HCT116 (cell line): ENCODE results near the gene ITIH6. TPM values are rescaled to one million over a fixed set of nuclear protein-coding genes. Genes with fewer than 3 reads are reported as not detected.

ENCODE experiments used
- ATAC-seq: fragments of 200-7000 bp; cut with Tn5 transposase; 2 replicates; pipeline ENCODE4 v1.9.1; 2020; ENCODE audit warnings: mild to moderate bottlenecking, moderate library complexity
- BruUV-seq: library from RNA; stranded (reverse); fragments of 400-500 nt; replicated peaks from 2 replicates; lab custom pipeline; 2021; lab: Mats Ljungman, UMichigan
- CTCF ChIA-PET: fragments of 300-600 bp; sonication (Branson Sonifier 250); formaldehyde crosslinking; loops from one replicate; lab custom pipeline; 2021; ENCODE audit warnings: antibody characterized with exemption; lab: Charles Lee
- POLR2A ChIA-PET: fragments of 300-600, 350-600 bp; sonication (Branson Sonifier 250); formaldehyde crosslinking; loops from one replicate; lab custom pipeline; 2021; ENCODE audit warnings: antibody characterized with exemption; lab: Charles Lee
- RAD21 ChIA-PET, 2 experiments: fragments of 300-600 bp; sonication (Branson Sonifier 250); formaldehyde crosslinking; loops; one replicate each; lab custom pipeline; 2023; ENCODE audit warnings: low total read pairs in 2 of 2; ENCODE audit not compliant: uncharacterized antibody in 2 of 2, unreplicated experiment in 2 of 2, low non-redundant PET in 1 of 2; lab: Charles Lee
- DNase-seq: peaks from one replicate; pipeline ENCODE4 v3.0.0-alpha.2; 2010; ENCODE audit warnings: low read depth, low spot score
- H2AFZ ChIP-seq: fragments of 200-600 bp; shearing (Covaris generic), sonication (generic); 2 replicates; pipeline ENCODE4 v1.6.1; 2017; ENCODE audit warnings: low read depth, mixed run types, mixed read lengths, antibody characterized with exemption, low read length; ENCODE audit not compliant: poor library complexity, severe bottlenecking
- H3K27ac ChIP-seq: 2 replicates; pipeline ENCODE4 v1.5.1; 2012; ENCODE audit warnings: low read depth, low read length
- H3K27me3 ChIP-seq: fragments of 200-600 bp; sonication (generic); 2 replicates; pipeline ENCODE4 v1.6.1; 2016; ENCODE audit warnings: mixed run types, low read length, mixed read lengths; ENCODE audit not compliant: insufficient read depth
- H3K36me3 ChIP-seq, 2 experiments: fragments of 200-500 bp in 1 of 2; fragments of 200-600 bp in 1 of 2; sonication (Bioruptor generic) in 1 of 2; sonication (generic) in 1 of 2; 2 replicates each; pipeline versions ENCODE4 v1.5.1 to v1.6.1; 2014 to 2016; ENCODE audit warnings: low read length in 2 of 2, inconsistent platforms in 1 of 2, mixed read lengths in 1 of 2, mixed run types in 1 of 2; ENCODE audit not compliant: insufficient read depth in 2 of 2, control insufficient read depth in 1 of 2
- H3K4me1 ChIP-seq, 2 experiments: fragments of 200-600 bp in 1 of 2; sonication (generic) in 1 of 2; 2 replicates each; pipeline versions ENCODE4 v1.5.1 to v1.6.1; 2012 to 2017; ENCODE audit warnings: low read length in 2 of 2, inconsistent platforms in 1 of 2, mild to moderate bottlenecking in 1 of 2, mixed read lengths in 1 of 2, mixed run types in 1 of 2, moderate library complexity in 1 of 2; ENCODE audit not compliant: insufficient read depth in 2 of 2, control insufficient read depth in 1 of 2
- H3K4me2 ChIP-seq: fragments of 200-600 bp; sonication (generic); 2 replicates; pipeline ENCODE4 v1.6.1; 2017; ENCODE audit warnings: mixed run types, low read length, mixed read lengths
- H3K4me3 ChIP-seq, 2 experiments: fragments of 200-600 bp in 1 of 2; sonication (generic) in 1 of 2; replicated peaks in 1 of 2; 2 replicates each; pipeline ENCODE4 v1.5.1; 2011 to 2016; ENCODE audit warnings: low read length in 2 of 2, control low read depth in 1 of 2, low read depth in 1 of 2, mild to moderate bottlenecking in 1 of 2, mixed read lengths in 1 of 2, mixed run types in 1 of 2
- H3K79me2 ChIP-seq: fragments of 200-600 bp; sonication (generic); 2 replicates; pipeline ENCODE4 v1.6.1; 2017; ENCODE audit warnings: mild to moderate bottlenecking, mixed run types, low read length, moderate library complexity, mixed read lengths; ENCODE audit not compliant: insufficient read depth
- H3K9ac ChIP-seq: fragments of 200-600 bp; sonication (generic); 2 replicates; pipeline ENCODE4 v1.6.1; 2016; ENCODE audit warnings: low read length, mixed read lengths
- H3K9me2 ChIP-seq: fragments of 200-600 bp; sonication (generic), shearing (Covaris generic); 2 replicates; pipeline ENCODE4 v1.6.1; 2017; ENCODE audit warnings: mixed run types, mild to moderate bottlenecking, moderate library complexity; ENCODE audit not compliant: insufficient read depth
- H3K9me3 ChIP-seq, 2 experiments: fragments of 200-500 bp in 1 of 2; fragments of 200-600 bp in 1 of 2; sonication (Bioruptor generic) in 1 of 2; sonication (generic) in 1 of 2; 2 replicates each; pipeline ENCODE4 v1.6.1; 2014 to 2017; ENCODE audit warnings: low read length in 2 of 2, mixed read lengths in 2 of 2, inconsistent platforms in 1 of 2, low read depth in 1 of 2, mild to moderate bottlenecking in 1 of 2, mixed run types in 1 of 2, moderate library complexity in 1 of 2; ENCODE audit not compliant: control insufficient read depth in 1 of 2, insufficient read depth in 1 of 2
- H4K20me1 ChIP-seq: fragments of 200-600 bp; sonication (generic), shearing (Covaris generic); 2 replicates; pipeline ENCODE4 v1.6.1; 2017; ENCODE audit warnings: mixed run types, mild to moderate bottlenecking, moderate library complexity; ENCODE audit not compliant: insufficient read depth
- ATF3 ChIP-seq: IDR thresholded peaks from 2 replicates; pipeline ENCODE4 v1.6.1; 2012
- CBX3 ChIP-seq: IDR thresholded peaks from 2 replicates; pipeline ENCODE4 v1.6.1; 2012; ENCODE audit warnings: low read depth
- MAX ChIP-seq: IDR thresholded peaks from 2 replicates; pipeline ENCODE4 v1.6.1; 2012
- RAD21 ChIP-seq: IDR thresholded peaks from 2 replicates; pipeline ENCODE4 v1.6.1; 2012; ENCODE audit warnings: low read depth, mild to moderate bottlenecking
- intact Hi-C: fragments of 100-400 bp; cut with micrococcal nuclease; formaldehyde crosslinking; loops from 2 replicates; pipeline ENCODE4 v1.10.0; 2022
- total RNA-seq: library from RNA; stranded (reverse); gene quantifications from one replicate; pipeline ENCODE4 v1.2.1, GENCODE V29; 2021; ENCODE audit not compliant: unreplicated experiment
- TF ChIP-seq, protein P1 (sequence below): IDR thresholded peaks from 2 replicates; pipeline ENCODE4 v1.6.1; 2012; ENCODE audit warnings: low read depth
- TF ChIP-seq, protein P2 (sequence below), 3 experiments: fragments of 200-600 bp in 1 of 3; sonication (generic) in 1 of 3; IDR thresholded peaks in 2 of 3; conservative IDR thresholded peaks in 1 of 3; 2 replicates each; pipeline ENCODE4 v1.5.1; 2012 to 2017; ENCODE audit warnings: low read depth in 2 of 3, low read length in 2 of 3, antibody characterized with exemption in 1 of 3, borderline replicate concordance in 1 of 3, control low read depth in 1 of 3, mild to moderate bottlenecking in 1 of 3, mixed read lengths in 1 of 3, mixed run types in 1 of 3, moderate library complexity in 1 of 3; ENCODE audit not compliant: insufficient read depth in 1 of 3

The ITIH6 gene
- total RNA-seq, 1 experiment from 2014 or later: not detected

DNA sequence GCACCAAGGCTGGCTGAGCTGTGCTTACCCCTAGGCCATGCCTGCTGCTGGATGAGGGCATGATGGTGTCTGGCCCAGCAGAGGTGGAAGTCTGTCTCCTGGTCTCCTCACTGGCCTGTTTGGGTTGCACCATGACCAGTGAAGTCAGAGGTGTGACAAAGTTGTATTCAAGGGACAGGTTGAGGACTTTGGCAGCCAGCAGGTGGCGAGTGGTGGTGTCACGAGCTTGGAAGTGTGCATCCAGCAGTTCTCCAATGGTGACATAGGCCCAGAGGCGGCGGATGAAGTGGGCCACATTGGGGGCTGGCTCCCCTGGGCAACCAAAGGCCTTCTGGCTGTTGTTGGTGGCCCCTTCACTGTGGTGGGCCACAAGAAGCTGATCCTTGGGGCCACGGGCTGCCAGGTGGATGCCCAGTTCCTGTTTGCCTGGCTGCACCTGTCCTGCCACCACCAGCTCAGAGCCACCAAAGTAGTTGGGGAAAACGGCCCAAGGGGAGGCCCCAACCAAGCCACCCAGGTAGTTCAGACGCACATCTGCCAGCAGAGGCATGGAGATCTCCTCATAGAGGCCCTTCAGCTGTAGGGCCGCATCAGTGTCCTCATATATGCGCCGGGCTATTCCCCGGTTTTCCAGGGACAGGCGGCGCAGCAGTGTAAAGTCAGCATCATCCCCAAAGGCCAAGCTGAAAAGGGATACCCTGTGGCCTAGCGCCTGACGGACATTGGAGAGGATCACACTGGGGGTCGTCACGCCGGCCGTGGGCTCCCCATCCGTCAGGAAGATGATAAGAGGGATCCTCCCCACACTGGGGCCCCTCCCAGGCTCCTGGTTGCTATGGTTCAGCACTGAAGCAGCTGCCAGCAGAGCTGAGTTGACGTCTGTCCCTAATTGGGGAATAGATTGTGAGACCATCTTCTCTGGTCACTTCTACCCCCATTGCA is 39.7 kb downstream of the ITIH6 start:
- H3K27me3 ChIP-seq: no peaks in the 10 kb centered on the region
- H3K4me3 ChIP-seq: no peak overlapping the region
- no peak overlapping the region for H2AFZ ChIP-seq
- no peak overlapping the region for H3K4me2 ChIP-seq
- no peak overlapping the region for H3K9ac ChIP-seq
- H3K9me3 ChIP-seq: no peaks in the 10 kb centered on the region
- ATAC-seq (peak; percentile 59), DNase-seq (no peak)
- ChIA-PET CTCF (no interaction called here), POLR2A (no interaction called here)
- BruUV-seq: no TSS peak
- no peaks in the 10 kb centered on the region for H3K4me1 ChIP-seq
- H3K79me2 ChIP-seq: no peaks in the 10 kb centered on the region
- no peak overlapping the region for H3K27ac ChIP-seq
- no peaks in the 10 kb centered on the region for H3K36me3 ChIP-seq
- no peaks in the 10 kb centered on the region for H4K20me1 ChIP-seq
- 0 out of 2 replicates have a peak, but pooled peaks have one; percentile 2 for TF ChIP-seq RAD21
- no peak for TF ChIP-seq CBX3
- TF ChIP-seq, protein P1, sequence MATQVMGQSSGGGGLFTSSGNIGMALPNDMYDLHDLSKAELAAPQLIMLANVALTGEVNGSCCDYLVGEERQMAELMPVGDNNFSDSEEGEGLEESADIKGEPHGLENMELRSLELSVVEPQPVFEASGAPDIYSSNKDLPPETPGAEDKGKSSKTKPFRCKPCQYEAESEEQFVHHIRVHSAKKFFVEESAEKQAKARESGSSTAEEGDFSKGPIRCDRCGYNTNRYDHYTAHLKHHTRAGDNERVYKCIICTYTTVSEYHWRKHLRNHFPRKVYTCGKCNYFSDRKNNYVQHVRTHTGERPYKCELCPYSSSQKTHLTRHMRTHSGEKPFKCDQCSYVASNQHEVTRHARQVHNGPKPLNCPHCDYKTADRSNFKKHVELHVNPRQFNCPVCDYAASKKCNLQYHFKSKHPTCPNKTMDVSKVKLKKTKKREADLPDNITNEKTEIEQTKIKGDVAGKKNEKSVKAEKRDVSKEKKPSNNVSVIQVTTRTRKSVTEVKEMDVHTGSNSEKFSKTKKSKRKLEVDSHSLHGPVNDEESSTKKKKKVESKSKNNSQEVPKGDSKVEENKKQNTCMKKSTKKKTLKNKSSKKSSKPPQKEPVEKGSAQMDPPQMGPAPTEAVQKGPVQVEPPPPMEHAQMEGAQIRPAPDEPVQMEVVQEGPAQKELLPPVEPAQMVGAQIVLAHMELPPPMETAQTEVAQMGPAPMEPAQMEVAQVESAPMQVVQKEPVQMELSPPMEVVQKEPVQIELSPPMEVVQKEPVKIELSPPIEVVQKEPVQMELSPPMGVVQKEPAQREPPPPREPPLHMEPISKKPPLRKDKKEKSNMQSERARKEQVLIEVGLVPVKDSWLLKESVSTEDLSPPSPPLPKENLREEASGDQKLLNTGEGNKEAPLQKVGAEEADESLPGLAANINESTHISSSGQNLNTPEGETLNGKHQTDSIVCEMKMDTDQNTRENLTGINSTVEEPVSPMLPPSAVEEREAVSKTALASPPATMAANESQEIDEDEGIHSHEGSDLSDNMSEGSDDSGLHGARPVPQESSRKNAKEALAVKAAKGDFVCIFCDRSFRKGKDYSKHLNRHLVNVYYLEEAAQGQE: no peak
- TF ChIP-seq MAX: no peak
- TF ChIP-seq ATF3: no peak
- TF ChIP-seq, protein P2, sequence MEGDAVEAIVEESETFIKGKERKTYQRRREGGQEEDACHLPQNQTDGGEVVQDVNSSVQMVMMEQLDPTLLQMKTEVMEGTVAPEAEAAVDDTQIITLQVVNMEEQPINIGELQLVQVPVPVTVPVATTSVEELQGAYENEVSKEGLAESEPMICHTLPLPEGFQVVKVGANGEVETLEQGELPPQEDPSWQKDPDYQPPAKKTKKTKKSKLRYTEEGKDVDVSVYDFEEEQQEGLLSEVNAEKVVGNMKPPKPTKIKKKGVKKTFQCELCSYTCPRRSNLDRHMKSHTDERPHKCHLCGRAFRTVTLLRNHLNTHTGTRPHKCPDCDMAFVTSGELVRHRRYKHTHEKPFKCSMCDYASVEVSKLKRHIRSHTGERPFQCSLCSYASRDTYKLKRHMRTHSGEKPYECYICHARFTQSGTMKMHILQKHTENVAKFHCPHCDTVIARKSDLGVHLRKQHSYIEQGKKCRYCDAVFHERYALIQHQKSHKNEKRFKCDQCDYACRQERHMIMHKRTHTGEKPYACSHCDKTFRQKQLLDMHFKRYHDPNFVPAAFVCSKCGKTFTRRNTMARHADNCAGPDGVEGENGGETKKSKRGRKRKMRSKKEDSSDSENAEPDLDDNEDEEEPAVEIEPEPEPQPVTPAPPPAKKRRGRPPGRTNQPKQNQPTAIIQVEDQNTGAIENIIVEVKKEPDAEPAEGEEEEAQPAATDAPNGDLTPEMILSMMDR (IDR thresholded peaks at IDR 0.05 in 2 of 3, conservative IDR thresholded peaks at IDR 0.05 in 1 of 3; ENCODE audit: borderline replicate concordance in 1 of 3, insufficient read depth in 1 of 3, low read depth in 2 of 3, low read length in 2 of 3): 0 out of 6 replicates have a peak, but pooled peaks of 1 of the 3 experiments have one; percentile 6
- TF ChIP-seq, all 23 proteins: peak for 2
- intact Hi-C loops: no loop called here
- no peaks in the 10 kb centered on the region for H3K9me2 ChIP-seq
- RAD21 ChIA-PET: no interaction called here
